GM15510 (cell line): Measurements from ENCODE around the gene RFPL4A.

Experiments used
- POLR2A ChIP-seq: IDR thresholded peaks from 3 replicates; pipeline ENCODE4 v1.6.1; 2011; ENCODE audit warnings: borderline replicate concordance; ENCODE audit not compliant: insufficient read length; ENCODE audit errors: extremely low read depth

RFPL4A gene

GRCh38 chr19:55802281-55802680 lies 43.4 kb downstream of the RFPL4A start:
- no peak for TF ChIP-seq POLR2A

- TF ChIP-seq POLR2A, result no peak
Measured at GRCh38 chr19:55809381-55810058, 50.6 kb downstream of the RFPL4A start.

- TF ChIP-seq POLR2A, result no peak
Measured at GRCh38 chr19:55811340-55811739, 52.4 kb downstream of the RFPL4A start.

GRCh38 chr19:55812449-55812848 lies 53.6 kb downstream of the RFPL4A start:
- TF ChIP-seq POLR2A, result no peak
